HG02571 (cell line): ENCODE results near the gene SH3GL1.

ENCODE experiments used
- ATAC-seq: cut with Tn5 transposase; IDR thresholded peaks from one replicate; pipeline ENCODE4 v1.9.1; 2021; ENCODE audit warnings: mild to moderate bottlenecking, moderate library complexity; ENCODE audit not compliant: unreplicated experiment

The SH3GL1 gene

DNA sequence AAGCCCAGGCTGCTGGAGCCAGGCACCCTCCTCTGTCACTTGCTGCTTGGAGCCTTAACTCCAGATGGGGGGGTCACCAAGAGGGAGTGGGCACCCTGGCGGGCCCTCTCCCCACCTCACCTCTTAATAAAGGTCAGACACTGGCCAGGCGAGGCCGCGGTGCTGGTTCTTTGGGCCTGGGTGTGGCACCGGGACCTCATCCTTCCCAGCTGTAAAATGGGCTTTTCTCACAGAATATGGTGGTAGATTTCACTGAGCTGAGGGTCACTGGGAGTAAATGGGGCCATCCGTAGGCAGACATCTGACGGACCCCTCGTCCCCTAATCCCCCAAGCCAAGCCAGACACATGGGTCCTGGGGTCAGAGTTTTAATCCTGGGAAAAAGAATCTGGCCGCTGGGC, 76.7 kb downstream of the SH3GL1 start:
- ATAC-seq = no peak

DNA sequence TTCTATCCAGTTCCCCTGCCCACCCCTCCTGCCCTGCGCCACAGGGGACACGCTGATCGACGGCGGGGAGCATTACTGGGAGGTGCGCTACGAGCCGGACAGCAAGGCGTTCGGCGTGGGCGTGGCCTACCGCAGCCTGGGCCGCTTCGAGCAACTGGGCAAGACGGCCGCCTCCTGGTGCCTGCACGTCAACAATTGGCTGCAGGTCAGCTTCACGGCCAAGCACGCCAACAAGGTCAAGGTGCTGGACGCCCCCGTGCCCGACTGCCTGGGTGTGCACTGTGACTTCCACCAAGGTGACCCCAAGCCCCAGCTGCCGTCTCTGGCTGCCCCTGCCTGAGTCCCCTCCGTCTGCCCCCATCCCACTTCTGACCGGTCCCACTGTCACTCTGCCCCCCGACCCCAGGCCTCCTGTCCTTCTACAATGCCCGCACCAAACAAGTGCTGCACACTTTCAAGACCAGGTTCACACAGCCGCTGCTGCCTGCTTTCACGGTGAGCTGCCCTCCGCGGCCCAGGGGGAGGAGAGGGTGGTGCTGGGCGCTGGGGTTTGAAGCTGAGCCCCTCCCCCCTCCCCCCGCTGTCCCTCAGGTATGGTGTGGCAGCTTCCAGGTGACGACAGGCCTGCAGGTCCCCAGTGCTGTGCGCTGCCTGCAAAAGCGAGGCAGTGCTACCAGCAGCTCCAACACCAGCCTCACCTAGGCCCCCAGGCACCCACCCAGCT, 77.2 kb downstream of the SH3GL1 start:
- no peak for ATAC-seq

DNA sequence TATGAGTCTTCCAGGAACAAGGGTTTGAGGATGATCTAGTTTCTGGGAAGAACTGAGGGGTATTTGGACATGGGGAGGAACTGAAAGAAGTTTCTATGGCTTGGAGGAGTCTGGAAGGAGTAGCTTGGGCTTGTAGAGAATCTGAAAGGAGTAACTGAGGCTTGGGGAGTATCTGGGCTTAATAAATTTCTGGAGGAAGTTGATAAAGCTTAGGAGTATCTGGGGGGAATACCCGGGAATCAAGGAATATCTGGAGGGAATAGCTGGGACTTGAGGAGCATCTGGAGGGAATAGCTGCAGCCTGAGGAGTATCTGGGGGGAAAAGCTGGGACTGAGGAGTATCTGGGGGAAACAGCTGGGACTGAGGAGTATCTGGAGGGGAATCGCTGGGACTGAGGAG, 79.9 kb downstream of the SH3GL1 start:
- ATAC-seq = no peak

DNA sequence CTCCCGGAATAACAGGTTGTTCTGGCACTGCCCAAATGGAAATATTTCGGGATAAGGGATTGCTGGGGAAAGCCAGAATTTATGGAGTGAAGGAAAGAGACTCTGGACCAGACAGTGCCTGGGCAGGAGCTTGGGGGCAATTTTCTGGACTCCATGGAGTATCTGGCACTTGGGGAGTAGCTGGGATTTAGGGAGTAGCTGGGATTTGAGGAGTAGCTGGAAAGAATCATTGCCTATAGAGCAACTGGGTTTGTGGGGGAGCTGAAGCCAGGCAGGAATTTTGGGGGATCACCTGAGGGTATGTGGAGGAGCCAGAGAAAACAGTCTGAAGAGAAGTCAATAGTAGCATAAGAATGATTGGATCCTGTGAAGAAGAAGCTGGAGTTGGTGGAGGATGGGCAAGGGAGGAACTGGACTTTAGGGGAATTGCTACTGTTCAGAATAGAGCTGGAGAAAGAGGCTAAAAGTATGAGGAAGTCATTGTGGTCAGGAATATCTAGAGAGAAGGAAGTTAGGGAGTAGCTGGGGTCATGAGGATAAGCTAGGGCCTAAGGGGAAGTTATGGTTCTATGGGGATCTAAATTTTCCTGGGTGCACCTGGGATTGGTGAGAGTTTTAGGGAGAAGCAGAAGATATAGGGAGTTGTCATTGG, 81.2 kb downstream of the SH3GL1 start:
- ATAC-seq = no peak

DNA sequence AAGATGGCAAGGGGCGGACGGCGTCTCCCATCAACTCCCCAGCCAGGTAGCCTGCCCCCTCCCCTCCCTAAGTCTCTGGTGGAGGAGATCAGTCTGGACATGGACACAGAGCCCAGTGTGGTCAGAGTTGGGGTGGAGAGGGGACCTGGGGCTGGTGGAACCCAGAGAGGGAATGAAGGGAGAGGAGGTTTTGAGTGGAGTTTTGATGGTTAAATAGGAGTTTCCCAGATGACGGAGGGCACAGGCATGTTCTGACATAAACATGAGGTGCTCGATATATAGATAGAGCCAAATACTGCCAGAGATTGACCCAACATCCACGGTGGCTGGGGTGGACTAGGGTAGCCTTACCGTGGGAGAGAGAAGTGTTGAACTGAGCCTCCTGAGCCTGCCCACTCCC, 81.9 kb downstream of the SH3GL1 start:
- ATAC-seq = no peak

DNA sequence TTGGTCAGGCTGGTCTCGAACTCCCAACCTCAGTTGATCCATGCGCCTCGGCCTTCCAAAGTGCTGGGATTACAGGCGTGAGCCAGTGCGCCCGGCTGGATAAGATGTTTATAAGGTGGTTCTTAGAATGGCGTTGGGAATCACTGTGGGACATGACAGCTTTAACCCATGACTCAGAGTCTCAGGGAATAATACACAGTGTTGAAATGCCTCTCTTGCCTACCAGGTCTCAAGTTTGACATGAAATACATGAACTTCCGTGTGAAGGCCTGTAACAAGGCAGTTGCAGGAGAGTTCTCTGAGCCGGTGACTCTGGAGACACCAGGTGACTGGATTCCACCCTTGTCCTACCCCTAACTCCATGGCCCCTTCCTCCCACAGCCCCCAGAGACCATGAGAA, 83.4 kb downstream of the SH3GL1 start:
- ATAC-seq = no peak

DNA sequence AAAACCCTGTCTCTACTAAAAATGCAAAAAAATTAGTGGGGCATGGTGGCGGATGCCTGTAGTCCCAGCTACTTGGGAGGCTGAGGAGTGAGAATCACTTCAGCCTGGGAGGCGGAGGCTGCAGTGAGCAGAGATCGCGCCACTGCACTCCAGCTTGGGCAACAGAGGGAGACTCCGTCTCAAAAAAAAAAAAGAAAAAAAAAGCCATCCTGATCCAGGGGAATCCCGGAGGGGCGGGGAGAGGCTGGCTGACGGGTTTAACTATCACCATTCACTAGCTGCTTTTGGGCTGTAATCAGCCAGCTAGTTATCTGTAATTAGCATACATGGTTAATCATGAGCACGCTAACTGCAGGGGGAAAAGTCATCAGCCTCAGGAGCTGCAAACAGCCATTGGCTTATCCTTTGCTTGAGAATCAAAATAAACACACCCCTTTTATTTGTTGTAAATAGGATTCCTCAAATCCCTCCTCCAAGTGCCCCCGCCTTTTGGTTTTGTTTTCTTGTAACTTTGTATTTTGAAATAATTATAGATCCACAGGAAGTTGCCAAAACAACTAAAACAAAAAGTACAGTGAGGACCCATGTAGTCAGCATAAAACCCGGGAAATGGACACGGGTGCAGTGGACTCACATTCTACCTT, 86.4 kb downstream of the SH3GL1 start:
- no peak for ATAC-seq
